Spinal cord (tissue), 10 donors: ENCODE data around the gene RASGRF2. TPM values are rescaled to one million over a fixed set of nuclear protein-coding genes. Genes with fewer than 3 reads are reported as not detected.

Source experiments
- DNase-seq, 6 donors: peaks; one replicate each; pipeline versions ENCODE4 v3.0.0 to v3.0.0-alpha.2; 2013 to 2015; ENCODE audit warnings: low spot score in 6 of 6, low read depth in 4 of 6
- H3K27ac ChIP-seq: one replicate; pipeline ENCODE4 v1.5.1; 2013; ENCODE audit warnings: low read depth, low read length, control low read depth
- H3K27me3 ChIP-seq: one replicate; pipeline ENCODE4 v1.6.1; 2013; ENCODE audit warnings: low read length; ENCODE audit not compliant: control insufficient read depth, insufficient read depth
- H3K36me3 ChIP-seq: one replicate; pipeline ENCODE4 v1.6.1; 2013; ENCODE audit warnings: low read length; ENCODE audit not compliant: control insufficient read depth, insufficient read depth
- H3K4me1 ChIP-seq: one replicate; pipeline ENCODE4 v1.6.1; 2013; ENCODE audit warnings: low read length; ENCODE audit not compliant: control insufficient read depth, insufficient read depth
- H3K4me3 ChIP-seq: one replicate; pipeline ENCODE4 v1.5.1; 2013; ENCODE audit warnings: low read depth, low read length, control low read depth
- H3K9me3 ChIP-seq: one replicate; pipeline ENCODE4 v1.6.1; 2013; ENCODE audit warnings: low read length; ENCODE audit not compliant: control insufficient read depth, insufficient read depth
- WGBS: methylation state at CpG from one replicate; pipeline ENCODE4 v1.1.5; 2013; ENCODE audit warnings: missing lambda C conversion rate; ENCODE audit not compliant: insufficient coverage; 5-methylcytosine and 5-hydroxymethylcytosine counted together
- polyA plus RNA-seq, 2 donors: library from polyadenylated mRNA; unstranded; fragments of 120-200 nt; gene quantifications; one replicate each; pipeline ENCODE4 v1.2.1, GENCODE V29; 2013; ENCODE audit not compliant: insufficient read length in 2 of 2
- total RNA-seq, 2 donors: library from RNA; depleted of rRNA in 1 of 2; stranded (reverse); fragments of 120-200 nt in 1 of 2; fragments of >200 nt in 1 of 2; gene quantifications; one replicate each; pipeline versions ENCODE4 v1.2.3 to v1.2.4, GENCODE V29; 2013 to 2014
- donor health status: healthy.

The RASGRF2 gene
- total and polyA plus RNA-seq, 4 donors: 10.3 to 21.2 (median 14.6) TPM

- Histone ChIP-seq H3K4me1 (peaks cover 8% of the 10 kb centered on the region), H3K4me3 (no peak overlapping the region), H3K36me3 (peaks cover 3% of the 10 kb centered on the region), H3K27me3 (no peaks in the 10 kb centered on the region), H3K27ac (no peak overlapping the region), H3K9me3 (no peaks in the 10 kb centered on the region)
- DNase-seq: peak in 1 of 6 donors; percentile 54
- WGBS: 89% methylated on average over 6 of the region's 9 CpGs
Measured at GRCh38 chr5:81191726-81192372, 231.7 kb downstream of the RASGRF2 start.

- H3K9me3 ChIP-seq: no peaks in the 10 kb centered on the region
- 20% methylated on average over 1 of the region's 8 CpGs for WGBS
- DNase-seq: no peak
- H3K4me1 ChIP-seq: peaks cover 8% of the 10 kb centered on the region
- peaks cover 3% of the 10 kb centered on the region for H3K36me3 ChIP-seq
- H3K27me3 ChIP-seq: no peaks in the 10 kb centered on the region
- no peak overlapping the region for H3K27ac ChIP-seq
- no peak overlapping the region for H3K4me3 ChIP-seq
Measured at GRCh38 chr5:81192373-81192750, 232.2 kb downstream of the RASGRF2 start.

DNA sequence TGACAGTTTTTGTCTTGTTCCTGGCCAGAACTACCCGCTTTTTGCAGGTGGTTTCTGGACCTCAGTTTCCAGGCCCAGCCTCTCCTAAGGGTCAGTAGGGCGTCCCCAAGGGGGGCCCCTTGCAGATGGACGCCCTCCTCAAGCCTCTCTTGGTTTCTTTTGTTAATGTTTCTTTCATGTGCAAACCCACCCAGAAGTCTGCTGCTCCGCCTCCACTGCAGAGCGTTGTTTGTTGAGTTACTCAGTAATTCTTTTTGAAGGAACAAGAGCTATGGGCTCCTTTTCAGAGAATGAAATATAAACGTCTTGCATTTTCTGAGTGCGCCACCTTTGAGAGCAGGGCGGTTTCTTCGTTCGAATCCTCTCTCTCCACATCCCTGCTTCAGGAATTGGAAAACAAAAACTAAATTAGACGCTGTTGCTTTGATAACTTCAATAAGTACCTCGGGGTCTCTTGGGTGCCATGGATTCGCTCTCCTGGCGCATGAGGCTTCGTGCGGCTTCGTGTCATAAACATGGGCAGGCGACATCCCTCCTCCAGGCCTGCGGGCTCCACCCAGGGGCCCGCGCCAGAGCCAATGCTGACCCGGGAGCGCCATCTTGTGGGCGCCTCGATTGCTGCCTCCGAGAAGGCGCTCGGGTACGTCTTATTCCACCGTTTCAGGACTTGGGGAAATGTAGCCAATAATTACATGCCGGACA is 234.6 kb downstream of the RASGRF2 start:
- 6% methylated on average over 27 of the region's 31 CpGs for WGBS
- DNase-seq: peak; percentile 59 to 95 (median 70)
- Histone ChIP-seq H3K27ac (no peak overlapping the region), H3K27me3 (no peaks in the 10 kb centered on the region), H3K4me1 (peaks cover 8% of the 10 kb centered on the region), H3K4me3 (peak overlapping the region; percentile 27), H3K36me3 (no peaks in the 10 kb centered on the region), H3K9me3 (no peaks in the 10 kb centered on the region)

GRCh38 chr5:81195335-81195929 is 235.3 kb downstream of the RASGRF2 start:
- no CpG with 5 or more reads among the region's 5 CpGs for WGBS
- Histone ChIP-seq H3K27me3 (no peaks in the 10 kb centered on the region), H3K9me3 (no peaks in the 10 kb centered on the region), H3K4me3 (no peak overlapping the region), H3K36me3 (no peaks in the 10 kb centered on the region), H3K27ac (no peak overlapping the region), H3K4me1 (peaks cover 8% of the 10 kb centered on the region)
- no peak for DNase-seq

- peak in 1 of 6 donors; percentile 34 for DNase-seq
- Histone ChIP-seq H3K4me3 (no peak overlapping the region), H3K9me3 (no peaks in the 10 kb centered on the region), H3K36me3 (no peaks in the 10 kb centered on the region), H3K4me1 (no peaks in the 10 kb centered on the region), H3K27ac (no peak overlapping the region), H3K27me3 (no peaks in the 10 kb centered on the region)
- WGBS: 58% methylated on average over 2 of the region's 2 CpGs
Measured at GRCh38 chr5:81202655-81203054, 242.5 kb downstream of the RASGRF2 start.

DNA sequence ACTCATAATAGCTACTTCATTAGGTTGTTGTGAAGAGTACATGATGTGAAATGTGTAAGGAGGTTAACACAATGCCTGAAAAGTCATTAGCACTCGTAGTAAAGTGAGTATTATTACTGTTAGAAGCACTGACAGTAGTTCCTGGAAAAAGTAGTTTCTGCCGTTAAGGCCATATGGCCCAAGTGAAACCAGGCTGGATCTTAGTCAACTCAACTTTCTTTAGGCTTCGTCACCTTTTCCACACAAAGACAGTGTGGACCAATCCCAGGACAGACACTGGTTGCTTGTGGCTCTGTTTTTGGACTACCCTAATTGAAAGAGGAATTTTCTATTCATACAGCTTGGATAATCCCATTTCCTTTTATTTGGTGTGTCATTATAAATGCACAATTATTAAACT is 243.6 kb downstream of the RASGRF2 start:
- 90% methylated on average over 1 of the region's 3 CpGs for WGBS
- H3K27ac ChIP-seq: no peak overlapping the region
- H3K27me3 ChIP-seq: no peaks in the 10 kb centered on the region
- no peaks in the 10 kb centered on the region for H3K36me3 ChIP-seq
- H3K4me3 ChIP-seq: no peak overlapping the region
- no peak for DNase-seq
- no peaks in the 10 kb centered on the region for H3K4me1 ChIP-seq
- no peaks in the 10 kb centered on the region for H3K9me3 ChIP-seq

- Histone ChIP-seq H3K27ac (no peak overlapping the region), H3K4me3 (no peak overlapping the region), H3K27me3 (no peaks in the 10 kb centered on the region), H3K36me3 (no peaks in the 10 kb centered on the region), H3K9me3 (no peaks in the 10 kb centered on the region), H3K4me1 (no peaks in the 10 kb centered on the region)
- no peak for DNase-seq
- WGBS: 100% methylated on average over 1 of the region's 1 CpG
Measured at GRCh38 chr5:81204205-81204604, 244.0 kb downstream of the RASGRF2 start.

DNA sequence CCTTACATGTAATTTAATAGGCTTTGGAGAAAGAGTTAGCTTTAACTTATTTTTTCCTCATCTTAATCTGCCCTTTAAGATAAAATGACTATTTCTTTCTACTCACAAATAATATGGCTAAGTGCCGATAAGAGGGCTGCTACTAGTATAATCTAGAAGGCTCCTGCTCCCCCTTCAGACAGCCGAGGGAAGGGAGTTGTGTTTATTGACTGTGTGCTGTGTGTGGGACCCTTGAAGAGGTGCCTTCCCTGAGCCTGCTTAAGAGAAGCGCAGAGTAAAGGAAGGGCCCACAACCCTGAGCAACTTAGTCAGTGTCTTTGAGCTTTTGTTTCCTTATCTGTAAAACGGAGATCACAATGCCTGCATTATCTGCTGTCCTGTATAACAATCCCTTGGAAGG is 244.9 kb downstream of the RASGRF2 start:
- H3K27ac ChIP-seq: no peak overlapping the region
- no peaks in the 10 kb centered on the region for H3K9me3 ChIP-seq
- H3K4me3 ChIP-seq: no peak overlapping the region
- DNase-seq: no peak
- H3K27me3 ChIP-seq: no peaks in the 10 kb centered on the region
- WGBS: 85% methylated on average over 2 of the region's 4 CpGs
- no peaks in the 10 kb centered on the region for H3K36me3 ChIP-seq
- no peaks in the 10 kb centered on the region for H3K4me1 ChIP-seq

- no peak overlapping the region for H3K4me3 ChIP-seq
- H3K4me1 ChIP-seq: no peaks in the 10 kb centered on the region
- H3K9me3 ChIP-seq: no peaks in the 10 kb centered on the region
- H3K36me3 ChIP-seq: no peaks in the 10 kb centered on the region
- no peaks in the 10 kb centered on the region for H3K27me3 ChIP-seq
- WGBS: 60% methylated on average over 2 of the region's 5 CpGs
- H3K27ac ChIP-seq: no peak overlapping the region
- no peak for DNase-seq
Measured at GRCh38 chr5:81207009-81207408, 246.8 kb downstream of the RASGRF2 start.

- Histone ChIP-seq H3K4me3 (no peak overlapping the region), H3K27me3 (no peaks in the 10 kb centered on the region), H3K9me3 (no peaks in the 10 kb centered on the region), H3K4me1 (no peaks in the 10 kb centered on the region), H3K36me3 (peaks cover 3% of the 10 kb centered on the region), H3K27ac (no peak overlapping the region)
- DNase-seq: no peak
- WGBS: 76% methylated on average over 2 of the region's 4 CpGs
Measured at GRCh38 chr5:81208904-81209303, 248.7 kb downstream of the RASGRF2 start.
